ENCODE results near the gene CSH1.

GRCh38 chr17:63855185-63855584 lies 41.2 kb downstream of the CSH1 start:
- TF ChIP-seq POLR2AphosphoS5 (IDR thresholded peaks at IDR 0.05; ENCODE audit: low read depth, low read length), result no peak
- TF ChIP-seq CTCF (IDR thresholded peaks at IDR 0.05), result no peak
- TF ChIP-seq FOXJ3 (CRISPR knock-in tag; IDR thresholded peaks at IDR 0.05), result no peak
- no peak for TF ChIP-seq RCOR1 (IDR thresholded peaks at IDR 0.05; ENCODE audit: low read length)
- no peak for TF ChIP-seq MAX (IDR thresholded peaks at IDR 0.05; ENCODE audit: low read depth)
- TF ChIP-seq GABPA (IDR thresholded peaks at IDR 0.05; ENCODE audit: low read depth), result no peak
- no peak for TF ChIP-seq FOSL2 (IDR thresholded peaks at IDR 0.05; ENCODE audit: borderline replicate concordance, low read depth)
- no peak for TF ChIP-seq REST (IDR thresholded peaks at IDR 0.05; ENCODE audit: low read depth, low read length)
- TF ChIP-seq EP300 (IDR thresholded peaks at IDR 0.05; ENCODE audit: borderline replicate concordance in 1 of 2, low read depth in 1 of 2, low read length in 1 of 2), result no peak
- TF ChIP-seq EZH2phosphoT487 (IDR thresholded peaks at IDR 0.05; ENCODE audit: borderline replicate concordance, low read depth), result no peak
- no peak for TF ChIP-seq MEF2A (IDR thresholded peaks at IDR 0.05; ENCODE audit: borderline replicate concordance, low read depth)
- no peak for TF ChIP-seq NRF1 (IDR thresholded peaks at IDR 0.05; ENCODE audit: low read depth, low read length)
- TF ChIP-seq SMC3 (IDR thresholded peaks at IDR 0.05; ENCODE audit: low read depth, low read length), result no peak
- no peak for TF ChIP-seq JUND (IDR thresholded peaks at IDR 0.05)
